ENCODE results near the gene RBM27. TPM values are rescaled to one million over a fixed set of nuclear protein-coding genes. Genes with fewer than 3 reads are reported as not detected.

Gene RBM27
- total and polyA plus RNA-seq, 10 of the 15 experiments (the other 5 are each of a cell fraction or from before 2014, with no cell fraction given), result 5.8 to 33.9 (median 16.9) TPM

DNA sequence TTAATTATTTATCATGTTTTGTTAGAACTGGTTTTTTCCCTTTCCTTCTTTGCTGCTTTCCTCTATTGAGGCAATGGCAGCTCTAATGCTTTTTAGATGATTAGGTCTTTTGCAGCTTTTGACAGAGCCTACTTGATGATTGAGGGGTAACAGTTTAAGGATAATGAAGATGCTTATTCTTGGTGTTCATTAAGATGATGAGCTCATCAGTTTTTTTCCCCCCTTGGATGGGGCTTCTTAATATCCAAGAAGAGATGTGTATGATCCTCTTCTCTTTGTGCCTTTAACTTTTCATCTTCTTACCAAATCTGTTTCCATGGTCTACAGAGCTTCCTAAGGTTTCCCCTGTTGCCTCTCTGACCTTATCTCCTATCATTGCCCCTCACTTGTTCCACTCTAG, 15.8 kb downstream of the RBM27 start:
- H3K27ac ChIP-seq (ENCODE audit: control insufficient read depth, insufficient read depth), result no peak overlapping the region
- FAIRE-seq (no peak), DNase-seq (ENCODE audit: low read depth, low spot score) (no peak), ATAC-seq (no peak)
- TF ChIP-seq MEF2B (IDR thresholded peaks at IDR 0.05; ENCODE audit: partially characterized antibody, poor library complexity, severe bottlenecking), result no peak
- TF ChIP-seq ESRRA (IDR thresholded peaks at IDR 0.05; ENCODE audit: low read length), result no peak
- TF ChIP-seq EED (IDR thresholded peaks at IDR 0.05; ENCODE audit: low read depth), result no peak
- no peak for TF ChIP-seq TAF1 (IDR thresholded peaks at IDR 0.05; ENCODE audit: borderline replicate concordance, low read depth, low read length)
- TF ChIP-seq KDM1A (IDR thresholded peaks at IDR 0.05; ENCODE audit: borderline replicate concordance), result no peak
- BruUV-seq (replicated peaks), result TSS peak; percentile 11
- RAD21 ChIA-PET (ENCODE audit: unreplicated experiment), result no interaction called here
- no peak overlapping the region for H3K4me2 ChIP-seq (ENCODE audit: control insufficient read depth, insufficient read depth)
- no peaks in the 10 kb centered on the region for H4K20me1 ChIP-seq (ENCODE audit: control insufficient read depth, insufficient read depth)
- no peaks in the 10 kb centered on the region for H3K27me3 ChIP-seq (replicated peaks in 1 of 2; ENCODE audit: control insufficient read depth in 2 of 2, insufficient read depth in 2 of 2, low read length in 1 of 2)
- peaks cover 3% of the 10 kb centered on the region for H3K4me1 ChIP-seq (ENCODE audit: control insufficient read depth, insufficient read depth, low read length)
- POLR2A ChIA-PET, result interaction anchor here (1.3 kb wide), 1 partner anchor 13 kb away, joined by 5 read pairs; no protein-coding TSS in a partner anchor
- no peak overlapping the region for H3K4me3 ChIP-seq
- H3K36me3 ChIP-seq (ENCODE audit: control insufficient read depth in 2 of 2, insufficient read depth in 2 of 2, low read length in 1 of 2), result peaks cover 2 to 21% of the 10 kb centered on the region in 2 experiments; a peak in 3 of 4 replicates
- H3K79me2 ChIP-seq (ENCODE audit: control insufficient read depth, insufficient read depth, low read length), result peaks cover 52% of the 10 kb centered on the region
- SMC1A ChIA-PET (ENCODE audit: uncharacterized antibody, unreplicated experiment), result interaction anchor here (0.7 to 1.7 kb wide), 4 partner anchors 9 to 117 kb away, joined by 3 to 4 read pairs (median 4); no protein-coding TSS in a partner anchor
- H3K9me3 ChIP-seq (replicated peaks; ENCODE audit: control insufficient read depth, insufficient read depth, low read length), result no peaks in the 10 kb centered on the region
- H2AFZ ChIP-seq (ENCODE audit: control insufficient read depth, low read depth, low read length), result no peak overlapping the region
- intact Hi-C loops (cut with micrococcal nuclease; ENCODE audit: unreplicated experiment), result no loop called here
- H3K9ac ChIP-seq (ENCODE audit: control insufficient read depth, insufficient read depth, low read length), result no peak overlapping the region
- CTCF ChIA-PET, result no interaction called here
- in situ Hi-C loops (cut with MboI), result no loop called here

DNA sequence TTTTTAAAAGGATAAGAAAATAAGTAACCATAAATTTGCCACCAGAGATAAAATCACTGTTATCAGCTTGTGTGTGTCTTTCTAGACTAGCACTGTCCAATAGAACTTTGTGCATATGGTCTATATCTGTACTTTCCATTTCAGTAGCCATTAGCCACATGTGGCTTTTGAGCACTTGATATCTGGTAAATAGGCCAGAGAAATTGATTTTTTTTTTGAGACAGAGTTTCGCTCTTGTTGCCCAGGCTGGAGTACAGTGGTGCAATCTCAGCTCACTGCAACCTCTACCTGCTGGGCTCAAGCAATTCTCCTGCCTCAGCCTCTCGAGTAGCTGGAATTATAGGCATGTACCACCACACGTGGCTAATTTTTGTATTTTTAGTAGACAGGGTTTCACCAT, 17.8 kb downstream of the RBM27 start:
- Histone ChIP-seq H3K9ac (ENCODE audit: control insufficient read depth, insufficient read depth, low read length) (no peak overlapping the region), H3K79me2 (ENCODE audit: control insufficient read depth, insufficient read depth, low read length) (peaks cover 33% of the 10 kb centered on the region), H3K27ac (ENCODE audit: control insufficient read depth, insufficient read depth) (no peak overlapping the region), H3K4me3 (no peak overlapping the region), H3K4me1 (ENCODE audit: control insufficient read depth, insufficient read depth, low read length) (no peaks in the 10 kb centered on the region; the same call in 1 of the 2 replicates), H4K20me1 (ENCODE audit: control insufficient read depth, insufficient read depth) (no peaks in the 10 kb centered on the region), H3K9me3 (replicated peaks; ENCODE audit: control insufficient read depth, insufficient read depth, low read length) (no peaks in the 10 kb centered on the region), H2AFZ (ENCODE audit: control insufficient read depth, low read depth, low read length) (no peak overlapping the region), H3K36me3 (ENCODE audit: control insufficient read depth in 2 of 2, insufficient read depth in 2 of 2, low read length in 1 of 2) (peaks cover 3 to 21% of the 10 kb centered on the region in 2 experiments; a peak in 3 of 4 replicates), H3K27me3 (replicated peaks in 1 of 2; ENCODE audit: control insufficient read depth in 2 of 2, insufficient read depth in 2 of 2, low read length in 1 of 2) (no peaks in the 10 kb centered on the region), H3K4me2 (ENCODE audit: control insufficient read depth, insufficient read depth) (no peak overlapping the region)
- FAIRE-seq (no peak), ATAC-seq (no peak), DNase-seq (ENCODE audit: low read depth, low spot score) (no peak)
- POLR2A ChIA-PET, result no interaction called here
- intact Hi-C loops (cut with micrococcal nuclease; ENCODE audit: unreplicated experiment), result no loop called here
- SMC1A ChIA-PET (ENCODE audit: uncharacterized antibody, unreplicated experiment), result interaction anchor here (1.5 to 2.0 kb wide), 2 partner anchors 8 to 39 kb away, joined by 3 to 9 read pairs; partner anchors contain the start of gene LARS1
- in situ Hi-C loops (cut with MboI), result no loop called here
- RAD21 ChIA-PET (ENCODE audit: unreplicated experiment), result interaction anchor here (1.4 kb wide), 1 partner anchor 20 kb away, joined by 3 read pairs; no protein-coding TSS in a partner anchor
- CTCF ChIA-PET, result interaction anchor here (1.2 to 1.4 kb wide), 2 partner anchors 14 to 25 kb away, joined by 3 to 5 read pairs; no protein-coding TSS in a partner anchor
- WGBS (ENCODE audit: insufficient coverage, insufficient replicate concordance, low lambda C conversion rate, missing lambda C conversion rate), result 100% methylated on average over 3 of the region's 3 CpGs
- BruUV-seq (replicated peaks), result no TSS peak
- TF ChIP-seq RB1 (IDR thresholded peaks at IDR 0.05; ENCODE audit: borderline replicate concordance), result no peak
- no peak for TF ChIP-seq ATF7 (IDR thresholded peaks at IDR 0.05; ENCODE audit: low read depth)
- TF ChIP-seq, protein P1, sequence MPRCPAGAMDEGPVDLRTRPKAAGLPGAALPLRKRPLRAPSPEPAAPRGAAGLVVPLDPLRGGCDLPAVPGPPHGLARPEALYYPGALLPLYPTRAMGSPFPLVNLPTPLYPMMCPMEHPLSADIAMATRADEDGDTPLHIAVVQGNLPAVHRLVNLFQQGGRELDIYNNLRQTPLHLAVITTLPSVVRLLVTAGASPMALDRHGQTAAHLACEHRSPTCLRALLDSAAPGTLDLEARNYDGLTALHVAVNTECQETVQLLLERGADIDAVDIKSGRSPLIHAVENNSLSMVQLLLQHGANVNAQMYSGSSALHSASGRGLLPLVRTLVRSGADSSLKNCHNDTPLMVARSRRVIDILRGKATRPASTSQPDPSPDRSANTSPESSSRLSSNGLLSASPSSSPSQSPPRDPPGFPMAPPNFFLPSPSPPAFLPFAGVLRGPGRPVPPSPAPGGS (IDR thresholded peaks at IDR 0.05; ENCODE audit: borderline replicate concordance, insufficient read depth, low read depth, low read length, poor library complexity, severe bottlenecking), result no peak
